Activated CD8-positive, alpha-beta memory T cell treated with anti-CD3 and anti-CD28 coated beads for 4 hours (primary cell): ENCODE results near the gene LY6G6C.

Source experiments
- DNase-seq, 2 donors: peaks; one replicate each; pipeline ENCODE4 v3.0.0-alpha.2; 2020; ENCODE audit warnings: low read depth in 2 of 2

Gene LY6G6C

DNA sequence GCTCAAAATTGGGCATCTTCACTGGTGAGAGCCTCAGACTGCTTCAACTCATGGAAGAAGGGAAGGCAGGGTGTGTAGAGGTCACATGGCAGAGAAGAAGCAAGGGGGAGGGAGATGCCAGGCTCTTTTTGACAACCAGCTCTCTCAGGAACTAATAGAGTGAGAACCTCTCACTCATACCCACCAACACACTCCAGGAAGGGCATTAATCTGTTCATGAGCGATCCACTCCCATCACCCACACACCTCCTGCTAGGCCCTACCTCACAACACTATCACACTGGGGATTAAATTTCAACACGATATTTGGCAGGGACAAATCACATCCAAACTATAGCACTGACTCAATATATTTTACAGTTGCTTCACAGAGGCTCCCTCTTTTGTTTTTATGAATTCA is 20.3 kb upstream of the LY6G6C start:
- no peak for DNase-seq

DNA sequence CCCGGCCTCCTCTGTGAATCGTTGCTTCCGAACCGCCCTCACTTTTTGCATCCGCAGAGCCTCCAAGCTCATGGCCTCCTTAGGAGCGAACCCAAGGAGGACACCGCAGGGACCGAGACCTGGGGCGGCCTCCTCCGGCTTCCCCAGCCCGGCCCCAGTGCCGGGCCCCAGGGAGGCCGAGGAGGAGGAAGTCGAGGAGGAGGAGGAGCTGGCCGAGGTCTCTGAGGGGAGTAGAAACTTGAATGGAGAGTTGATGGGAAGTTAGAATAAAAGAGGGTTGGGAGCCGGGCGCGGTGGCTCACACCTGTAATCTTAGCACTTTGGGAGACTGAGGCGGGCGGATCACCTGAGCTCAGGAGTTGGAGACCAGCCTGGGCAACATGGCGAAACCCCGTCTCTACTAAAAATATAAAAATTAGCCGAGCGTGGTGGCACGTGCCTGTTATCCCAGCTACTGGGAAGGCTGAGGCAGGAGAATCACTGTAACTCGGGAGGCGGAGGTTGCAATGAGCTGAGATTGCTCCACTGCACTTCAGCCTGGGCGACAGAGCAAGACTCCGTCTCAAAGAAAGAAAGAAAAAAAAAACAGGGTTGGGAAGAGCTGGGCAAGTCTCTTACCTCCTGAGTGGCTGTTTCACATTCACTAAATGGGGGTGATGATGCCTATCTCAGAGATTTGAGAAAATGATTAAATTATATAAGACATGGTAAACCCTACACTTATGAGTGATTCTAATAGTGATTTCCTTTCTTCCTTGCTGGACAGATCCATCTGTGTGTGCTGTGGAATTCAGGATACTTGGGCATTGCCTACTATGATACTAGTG is 19.1 kb upstream of the LY6G6C start:
- no peak for DNase-seq

GRCh38 chr6:31739639-31740396 is 18.3 kb upstream of the LY6G6C start, which contains the start of gene MSH5:
MSH5 (plus strand) TSS chr6:31740005; CDS start chr6:31740467, 462 bp downstream.
- DNase-seq, result peak; percentile 92

- DNase-seq, result peak in 1 of 2 donors; percentile 45
Observed at GRCh38 chr6:31737991-31738979, 16.7 kb upstream of the LY6G6C start.

DNA sequence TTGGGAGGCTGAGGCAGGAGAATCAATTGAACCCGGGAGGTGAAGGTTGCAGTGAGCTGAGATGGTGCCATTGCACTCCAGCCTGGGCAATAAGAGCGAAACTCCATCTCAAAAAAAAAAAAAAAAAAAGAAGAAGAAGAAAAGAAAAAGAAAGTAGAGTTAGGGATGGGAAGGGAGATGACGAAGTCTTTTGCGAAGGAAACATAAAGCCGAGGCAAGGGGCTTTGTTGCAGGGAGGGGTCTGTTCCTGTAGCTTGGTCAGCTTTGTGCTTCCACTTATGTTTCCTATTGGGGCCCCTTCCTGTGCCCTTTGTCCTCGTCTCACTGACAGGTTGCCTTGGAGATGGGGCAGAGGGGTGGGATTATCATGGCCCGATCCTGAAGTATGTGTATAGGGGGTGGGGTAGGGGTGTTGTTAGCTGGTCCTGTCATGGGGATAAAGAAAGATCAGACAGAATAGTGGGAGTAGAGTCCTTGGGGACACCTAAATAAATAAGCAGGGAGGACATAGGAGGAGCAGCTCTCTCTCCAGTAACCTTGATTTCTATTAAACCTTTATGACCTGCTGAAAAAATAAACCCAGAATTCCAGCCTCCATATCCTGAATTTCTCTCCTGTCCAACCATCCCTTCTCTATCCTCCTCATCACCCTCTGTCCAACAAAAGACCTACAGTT is 15.9 kb upstream of the LY6G6C start:
- DNase-seq, result no peak

- no peak for DNase-seq
Observed at GRCh38 chr6:31736768-31737314, 15.3 kb upstream of the LY6G6C start.

GRCh38 chr6:31736021-31736767 is 14.6 kb upstream of the LY6G6C start, which contains the start of gene CLIC1:
CLIC1 (minus strand) TSS chr6:31736530; CDS start chr6:31736300, 230 bp downstream.
- DNase-seq, result peak; percentile 53 to 59

DNA sequence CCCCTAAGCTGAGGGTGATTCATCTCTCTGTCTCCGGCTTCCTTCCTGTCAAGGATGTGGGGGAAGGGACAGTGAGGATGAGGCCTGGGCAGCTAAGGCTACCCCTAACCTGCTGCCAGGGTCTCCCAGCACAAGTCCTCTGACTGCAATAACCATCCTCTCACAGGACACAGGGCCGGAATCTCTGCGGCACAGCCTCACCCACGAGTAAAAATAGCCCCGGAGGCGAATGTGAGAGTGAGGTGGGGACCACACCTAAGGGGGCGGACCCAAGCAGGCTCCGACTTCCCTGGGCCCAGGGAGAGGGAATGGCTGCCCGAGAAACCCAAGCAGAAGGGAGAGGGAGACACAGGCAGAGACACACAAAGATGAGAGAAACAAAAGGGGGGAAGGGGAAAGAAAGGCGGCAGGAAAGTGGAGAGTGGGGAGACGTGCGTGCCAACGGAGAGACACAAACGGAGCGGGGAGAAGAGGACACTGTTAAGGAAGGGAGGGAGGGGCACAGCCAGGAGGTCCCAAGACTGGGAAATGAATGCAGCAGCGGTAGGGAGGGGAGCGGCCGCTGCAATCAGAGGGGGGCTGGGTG is 13.4 kb upstream of the LY6G6C start:
- DNase-seq, result peak in 1 of 2 donors; percentile 47

- DNase-seq, result no peak
Observed at GRCh38 chr6:31734247-31734820, 12.8 kb upstream of the LY6G6C start.

GRCh38 chr6:31733734-31734133 is 12.2 kb upstream of the LY6G6C start:
- DNase-seq, result no peak

- no peak for DNase-seq
Observed at GRCh38 chr6:31732029-31732428, 10.5 kb upstream of the LY6G6C start.

DNA sequence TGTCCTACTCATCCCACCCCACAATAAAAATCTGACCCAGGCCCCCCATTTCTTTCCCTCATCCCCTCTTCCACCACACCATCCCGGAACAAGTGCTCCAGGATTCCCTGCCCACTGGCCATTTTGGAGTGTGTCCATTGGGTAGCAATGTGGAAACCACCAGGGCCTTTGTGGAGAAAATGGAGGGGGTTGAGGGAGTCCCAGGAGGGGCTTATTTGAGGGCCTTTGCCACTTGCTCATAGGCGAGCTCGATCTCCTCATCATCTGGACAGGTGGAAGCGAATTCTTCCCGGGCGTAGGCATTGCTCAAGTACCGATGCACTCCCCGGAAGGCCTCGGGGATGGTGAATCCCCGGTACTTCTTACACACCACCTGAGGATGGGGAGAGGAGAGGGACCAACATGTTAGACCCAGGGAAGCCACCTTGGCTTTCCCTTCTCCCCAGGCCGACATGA is 9.1 kb upstream of the LY6G6C start:
- DNase-seq, result no peak

GRCh38 chr6:31729979-31730630 is 8.6 kb upstream of the LY6G6C start:
- peak in 1 of 2 donors; percentile 35 for DNase-seq

DNA sequence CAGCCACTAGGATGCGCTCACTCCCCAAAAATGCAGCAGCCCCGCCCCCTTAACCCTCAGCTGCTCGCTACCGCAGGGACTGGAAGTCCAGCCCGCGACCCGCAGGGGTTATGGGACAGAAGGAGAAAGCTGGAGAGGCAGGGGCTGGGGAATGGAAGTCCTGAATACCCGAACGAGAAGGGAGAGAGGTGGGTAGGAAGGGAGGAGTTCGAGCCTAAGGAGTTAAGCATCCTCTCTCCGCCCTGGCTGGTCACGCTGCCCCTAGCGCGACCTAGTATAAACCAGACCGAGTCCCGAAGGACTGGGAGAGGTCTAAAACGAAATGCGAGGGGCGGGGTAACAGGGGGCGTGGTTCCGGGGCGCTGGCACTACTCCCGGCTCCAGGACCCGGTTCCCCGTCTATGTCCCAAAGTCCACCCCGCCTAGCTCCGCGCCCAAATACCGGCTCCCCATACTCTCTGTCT is 8.0 kb upstream of the LY6G6C start:
- DNase-seq, result peak; percentile 64 to 66

DNA sequence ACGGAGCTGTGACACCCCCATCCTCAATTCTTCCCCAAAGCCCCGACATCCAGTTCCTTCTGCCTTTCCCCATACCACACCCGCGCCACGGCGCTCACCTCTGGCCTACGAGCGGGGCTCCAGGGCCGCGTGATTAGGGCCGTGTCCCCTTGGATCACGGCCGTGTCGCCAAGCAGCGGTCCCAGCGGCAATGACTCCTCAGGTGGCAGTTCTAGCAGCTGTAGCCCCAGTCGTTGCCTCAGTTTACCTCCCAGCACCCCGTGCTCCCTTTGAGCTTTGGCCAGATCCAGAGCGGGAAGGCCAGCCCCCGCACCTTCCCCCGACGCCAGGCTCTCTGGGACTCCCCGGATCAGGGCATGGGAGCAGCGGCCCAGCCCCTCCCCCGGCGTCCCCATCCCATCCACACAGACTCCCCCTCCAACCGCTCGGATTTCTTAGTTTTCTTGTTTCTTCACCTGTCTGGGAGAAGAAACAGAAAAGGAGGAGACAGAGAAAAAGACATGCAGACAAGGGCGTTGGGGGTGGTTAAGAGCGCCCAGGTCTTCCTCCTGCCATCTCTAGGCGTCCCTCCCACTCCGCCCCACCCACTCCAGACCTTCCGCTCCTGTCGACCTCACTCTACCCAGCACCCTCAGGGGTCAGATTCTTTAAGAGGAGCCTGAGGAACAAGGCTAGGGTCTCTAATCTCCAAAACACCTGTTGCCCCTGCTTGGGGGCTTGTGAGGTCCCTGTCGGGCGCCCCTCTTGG is 7.4 kb upstream of the LY6G6C start, which contains the start of gene DDAH2:
DDAH2 (minus strand) TSS at position 533 of the 748 bp plus-strand sequence; CDS start at position 395, 138 bp downstream.
- DNase-seq, result no peak

DNA sequence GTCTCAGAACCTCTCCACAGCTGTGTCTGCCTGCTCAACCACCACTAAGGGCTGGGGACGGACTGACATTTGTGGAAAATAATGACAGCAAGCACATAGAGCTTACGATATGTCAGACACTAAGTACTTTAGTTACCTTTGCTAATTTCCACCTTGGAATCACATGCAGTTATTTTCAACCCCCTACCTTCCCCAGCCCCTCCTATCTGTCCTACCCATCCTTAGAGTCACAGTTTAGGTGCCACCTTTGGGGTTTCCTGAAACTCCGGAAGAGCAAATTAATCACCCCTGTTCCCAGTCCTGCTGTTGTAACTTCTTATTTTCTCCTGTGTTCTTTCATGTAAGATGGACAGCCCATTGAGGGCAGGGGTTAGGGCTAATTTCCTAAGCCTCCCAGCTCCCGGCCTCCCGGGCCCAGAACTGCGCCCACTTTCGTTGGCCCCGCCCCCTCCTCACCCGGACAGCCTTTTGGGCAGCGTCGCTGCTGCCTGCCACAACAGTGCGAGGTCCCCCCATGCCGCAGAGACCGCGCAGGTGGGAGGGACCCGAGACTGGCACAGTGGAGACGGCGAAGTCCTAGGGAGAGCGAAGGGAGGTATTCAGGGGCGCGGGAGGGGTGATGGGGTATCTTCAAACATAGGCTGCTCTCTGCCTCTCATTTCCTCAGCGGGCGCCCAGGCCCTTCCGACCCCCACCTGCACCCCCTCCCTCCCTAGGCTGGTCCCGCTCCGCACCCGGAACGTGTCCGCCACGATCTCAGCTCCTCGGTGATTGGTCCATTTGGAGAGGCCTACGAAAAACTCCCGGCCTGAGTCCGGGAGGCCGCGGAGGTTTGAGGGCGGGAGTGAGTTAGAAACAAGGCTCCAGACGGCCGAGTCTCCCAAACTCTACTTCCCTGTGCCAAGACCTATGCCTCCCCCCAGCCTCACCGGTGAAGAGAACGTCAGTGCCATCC is 6.4 kb upstream of the LY6G6C start:
- DNase-seq, result no peak
